ENCODE results near the gene AFG1L.

DNA sequence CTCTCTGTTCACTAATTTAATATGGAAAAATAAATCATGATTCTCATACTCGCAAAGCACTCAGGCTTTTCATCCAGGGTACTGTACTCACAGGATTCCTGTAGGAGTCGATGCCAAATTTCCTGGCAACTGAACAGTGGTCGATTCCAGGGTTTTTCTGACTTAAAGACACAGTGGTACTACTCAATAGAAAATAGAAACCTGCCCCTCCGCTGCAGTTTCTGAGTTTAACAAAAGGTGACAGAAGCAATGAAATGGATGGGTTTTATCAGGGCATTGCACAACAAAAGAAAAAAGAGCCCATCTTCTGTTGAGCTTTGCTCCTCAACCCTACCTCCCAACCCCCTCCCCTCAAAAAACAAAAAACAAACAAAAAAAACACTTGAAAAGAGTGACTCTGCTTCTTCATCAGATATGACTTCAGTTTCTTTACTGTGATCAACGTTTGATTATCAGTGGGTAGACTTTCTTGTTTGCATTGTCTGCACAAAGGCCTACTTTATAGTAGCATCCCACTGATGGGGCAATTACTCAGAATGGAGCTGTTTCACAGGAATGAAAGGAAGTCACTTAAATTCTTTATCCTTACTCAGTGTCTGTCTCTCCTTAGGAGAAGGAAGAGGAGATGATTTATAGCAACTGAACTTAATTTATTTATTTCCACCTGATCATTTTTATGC is 169.7 kb downstream of the AFG1L start:
- TF ChIP-seq, protein P1, sequence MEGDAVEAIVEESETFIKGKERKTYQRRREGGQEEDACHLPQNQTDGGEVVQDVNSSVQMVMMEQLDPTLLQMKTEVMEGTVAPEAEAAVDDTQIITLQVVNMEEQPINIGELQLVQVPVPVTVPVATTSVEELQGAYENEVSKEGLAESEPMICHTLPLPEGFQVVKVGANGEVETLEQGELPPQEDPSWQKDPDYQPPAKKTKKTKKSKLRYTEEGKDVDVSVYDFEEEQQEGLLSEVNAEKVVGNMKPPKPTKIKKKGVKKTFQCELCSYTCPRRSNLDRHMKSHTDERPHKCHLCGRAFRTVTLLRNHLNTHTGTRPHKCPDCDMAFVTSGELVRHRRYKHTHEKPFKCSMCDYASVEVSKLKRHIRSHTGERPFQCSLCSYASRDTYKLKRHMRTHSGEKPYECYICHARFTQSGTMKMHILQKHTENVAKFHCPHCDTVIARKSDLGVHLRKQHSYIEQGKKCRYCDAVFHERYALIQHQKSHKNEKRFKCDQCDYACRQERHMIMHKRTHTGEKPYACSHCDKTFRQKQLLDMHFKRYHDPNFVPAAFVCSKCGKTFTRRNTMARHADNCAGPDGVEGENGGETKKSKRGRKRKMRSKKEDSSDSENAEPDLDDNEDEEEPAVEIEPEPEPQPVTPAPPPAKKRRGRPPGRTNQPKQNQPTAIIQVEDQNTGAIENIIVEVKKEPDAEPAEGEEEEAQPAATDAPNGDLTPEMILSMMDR (IDR thresholded peaks at IDR 0.05), result no peak
- no peak for TF ChIP-seq POLR2AphosphoS5 (IDR thresholded peaks at IDR 0.05; ENCODE audit: insufficient read depth in 1 of 2, low read depth in 1 of 2)
